K562 (cell line): Measurements from ENCODE around the gene PPP3CA. TPM values are rescaled to one million over a fixed set of nuclear protein-coding genes. Genes with fewer than 3 reads are reported as not detected.

Experiments
- CC2D1A ChIP-seq: fragments of 450-650 bp; IDR thresholded peaks from 2 replicates; pipeline ENCODE4 v1.6.1; 2017; ENCODE audit warnings: mild to moderate bottlenecking
- GATAD2A ChIP-seq: fragments of 450-650 bp; IDR thresholded peaks from 2 replicates; pipeline ENCODE4 v1.6.1; 2017
- SMAD2 ChIP-seq: fragments of 150-350 bp; IDR thresholded peaks from 2 replicates; pipeline ENCODE4 v1.6.1; 2014; ENCODE audit warnings: low read depth, mild to moderate bottlenecking, low read length
- TAF7 ChIP-seq: fragments of 450-650 bp; IDR thresholded peaks from 2 replicates; pipeline ENCODE4 v1.6.1; 2016; ENCODE audit warnings: missing genetic modification characterization, missing compliant biosample characterization
- XRCC5 ChIP-seq: fragments of 200-400 bp; formaldehyde crosslinking; IDR thresholded peaks from 2 replicates; pipeline ENCODE4 v1.6.1; 2017; ENCODE audit warnings: low read depth, mild to moderate bottlenecking, low read length
- polyA plus RNA-seq, 8 experiments: library from polyadenylated mRNA; depleted of rRNA in 4 of 8; stranded (reverse) in 5 of 8; unstranded in 3 of 8; fragments of >200 nt; fragmentation: Nextera tagmentation in 2 of 8; fragmentation: Illumina TruSeq in 1 of 8; extraction: Ambion mirVana in 2 of 8; extraction: Trizol in 1 of 8; gene quantifications; 2 replicates each; pipeline versions ENCODE4 v1.2.1 to v1.2.3, GENCODE V29; 2011 to 2014; ENCODE audit warnings: inconsistent platforms in 1 of 8, missing spikeins in 1 of 8
- total RNA-seq, 7 experiments: library from RNA; depleted of rRNA in 6 of 7; stranded (reverse); fragments of >200 nt in 6 of 7; fragmentation: Illumina TruSeq in 2 of 7; extraction: Trizol in 2 of 7; gene quantifications; 2 replicates each; pipeline versions ENCODE4 v1.2.1 to v1.2.3, GENCODE V29; 2011 to 2021; ENCODE audit warnings: low replicate concordance in 1 of 7
- TF ChIP-seq, protein P1 (sequence below): sonication (generic); formaldehyde crosslinking; IDR thresholded peaks from 2 replicates; pipeline ENCODE4 v1.8.0; 2022; ENCODE audit warnings: missing genetic modification reagents, mild to moderate bottlenecking, moderate library complexity, borderline replicate concordance
- TF ChIP-seq, protein P2 (sequence below): IDR thresholded peaks from 2 replicates; pipeline ENCODE4 v1.6.1; 2016; ENCODE audit warnings: missing genetic modification characterization, missing compliant biosample characterization
- TF ChIP-seq, protein P3 (sequence below): fragments of 450-650 bp; IDR thresholded peaks from 2 replicates; pipeline ENCODE4 v1.7.1; 2018; ENCODE audit warnings: mild to moderate bottlenecking, low read depth; ENCODE audit not compliant: partially characterized antibody

PPP3CA gene
- total and polyA plus RNA-seq, 9 of the 15 experiments (the other 6 are each of a cell fraction or from before 2014, with no cell fraction given) = 0.94 to 3.2 (median 1.6) TPM

DNA sequence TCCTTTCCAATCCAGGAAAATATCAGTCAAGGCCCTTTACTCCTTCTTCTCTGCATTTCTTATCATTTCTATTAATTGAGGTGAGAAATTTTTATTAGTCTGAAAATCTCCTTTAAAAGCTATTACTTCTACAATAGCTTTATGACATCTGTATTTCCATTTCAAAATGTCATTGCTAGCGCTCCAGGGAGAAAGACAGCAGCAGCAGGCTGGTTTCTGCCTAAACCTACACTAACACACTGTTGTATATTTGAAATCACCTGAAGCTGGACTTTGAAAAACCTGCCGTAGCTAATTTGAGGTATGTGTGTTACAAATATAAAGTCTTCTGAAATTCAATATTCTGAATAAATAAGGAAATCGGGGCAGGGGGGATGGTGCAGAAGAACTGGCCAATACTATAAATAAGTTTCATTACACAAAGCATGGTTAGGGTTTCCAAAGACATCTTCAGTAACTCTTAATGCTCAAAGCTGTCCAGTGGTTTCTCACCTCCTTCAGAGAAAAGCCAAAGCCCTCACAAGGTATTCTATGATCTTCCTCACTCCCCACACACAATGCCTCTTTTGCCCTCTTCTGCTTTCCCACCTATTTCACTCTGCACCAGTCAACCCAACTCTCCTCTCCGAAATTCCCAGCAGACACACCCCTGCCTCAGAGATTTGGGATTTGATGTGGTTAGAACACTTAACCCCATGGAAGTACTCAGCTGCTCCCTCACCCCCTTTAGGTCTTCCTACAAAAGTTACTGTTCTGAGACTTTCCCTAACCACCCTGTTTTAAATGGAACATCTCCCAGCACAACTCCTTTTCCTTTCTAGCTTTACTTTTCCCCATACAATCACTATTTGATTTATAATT is 122.7 kb downstream of the PPP3CA start (continued):
- TF ChIP-seq, protein P1, sequence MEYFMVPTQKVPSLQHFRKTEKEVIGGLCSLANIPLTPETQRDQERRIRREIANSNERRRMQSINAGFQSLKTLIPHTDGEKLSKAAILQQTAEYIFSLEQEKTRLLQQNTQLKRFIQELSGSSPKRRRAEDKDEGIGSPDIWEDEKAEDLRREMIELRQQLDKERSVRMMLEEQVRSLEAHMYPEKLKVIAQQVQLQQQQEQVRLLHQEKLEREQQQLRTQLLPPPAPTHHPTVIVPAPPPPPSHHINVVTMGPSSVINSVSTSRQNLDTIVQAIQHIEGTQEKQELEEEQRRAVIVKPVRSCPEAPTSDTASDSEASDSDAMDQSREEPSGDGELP (CRISPR knock-in tag) = no peak
- TF ChIP-seq, protein P2, sequence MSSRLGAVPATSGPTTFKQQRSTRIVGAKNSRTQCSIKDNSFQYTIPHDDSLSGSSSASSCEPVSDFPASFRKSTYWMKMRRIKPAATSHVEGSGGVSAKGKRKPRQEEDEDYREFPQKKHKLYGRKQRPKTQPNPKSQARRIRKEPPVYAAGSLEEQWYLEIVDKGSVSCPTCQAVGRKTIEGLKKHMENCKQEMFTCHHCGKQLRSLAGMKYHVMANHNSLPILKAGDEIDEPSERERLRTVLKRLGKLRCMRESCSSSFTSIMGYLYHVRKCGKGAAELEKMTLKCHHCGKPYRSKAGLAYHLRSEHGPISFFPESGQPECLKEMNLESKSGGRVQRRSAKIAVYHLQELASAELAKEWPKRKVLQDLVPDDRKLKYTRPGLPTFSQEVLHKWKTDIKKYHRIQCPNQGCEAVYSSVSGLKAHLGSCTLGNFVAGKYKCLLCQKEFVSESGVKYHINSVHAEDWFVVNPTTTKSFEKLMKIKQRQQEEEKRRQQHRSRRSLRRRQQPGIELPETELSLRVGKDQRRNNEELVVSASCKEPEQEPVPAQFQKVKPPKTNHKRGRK = no peak
- no peak for TF ChIP-seq GATAD2A
- TF ChIP-seq, protein P3, sequence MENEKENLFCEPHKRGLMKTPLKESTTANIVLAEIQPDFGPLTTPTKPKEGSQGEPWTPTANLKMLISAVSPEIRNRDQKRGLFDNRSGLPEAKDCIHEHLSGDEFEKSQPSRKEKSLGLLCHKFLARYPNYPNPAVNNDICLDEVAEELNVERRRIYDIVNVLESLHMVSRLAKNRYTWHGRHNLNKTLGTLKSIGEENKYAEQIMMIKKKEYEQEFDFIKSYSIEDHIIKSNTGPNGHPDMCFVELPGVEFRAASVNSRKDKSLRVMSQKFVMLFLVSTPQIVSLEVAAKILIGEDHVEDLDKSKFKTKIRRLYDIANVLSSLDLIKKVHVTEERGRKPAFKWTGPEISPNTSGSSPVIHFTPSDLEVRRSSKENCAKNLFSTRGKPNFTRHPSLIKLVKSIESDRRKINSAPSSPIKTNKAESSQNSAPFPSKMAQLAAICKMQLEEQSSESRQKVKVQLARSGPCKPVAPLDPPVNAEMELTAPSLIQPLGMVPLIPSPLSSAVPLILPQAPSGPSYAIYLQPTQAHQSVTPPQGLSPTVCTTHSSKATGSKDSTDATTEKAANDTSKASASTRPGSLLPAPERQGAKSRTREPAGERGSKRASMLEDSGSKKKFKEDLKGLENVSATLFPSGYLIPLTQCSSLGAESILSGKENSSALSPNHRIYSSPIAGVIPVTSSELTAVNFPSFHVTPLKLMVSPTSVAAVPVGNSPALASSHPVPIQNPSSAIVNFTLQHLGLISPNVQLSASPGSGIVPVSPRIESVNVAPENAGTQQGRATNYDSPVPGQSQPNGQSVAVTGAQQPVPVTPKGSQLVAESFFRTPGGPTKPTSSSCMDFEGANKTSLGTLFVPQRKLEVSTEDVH = no peak
- TF ChIP-seq TAF7 (tag) = no peak
- TF ChIP-seq SMAD2 = no peak
- TF ChIP-seq CC2D1A = no peak
- TF ChIP-seq XRCC5 = no peak
